ENCODE results near the gene PTPN13.

DNA sequence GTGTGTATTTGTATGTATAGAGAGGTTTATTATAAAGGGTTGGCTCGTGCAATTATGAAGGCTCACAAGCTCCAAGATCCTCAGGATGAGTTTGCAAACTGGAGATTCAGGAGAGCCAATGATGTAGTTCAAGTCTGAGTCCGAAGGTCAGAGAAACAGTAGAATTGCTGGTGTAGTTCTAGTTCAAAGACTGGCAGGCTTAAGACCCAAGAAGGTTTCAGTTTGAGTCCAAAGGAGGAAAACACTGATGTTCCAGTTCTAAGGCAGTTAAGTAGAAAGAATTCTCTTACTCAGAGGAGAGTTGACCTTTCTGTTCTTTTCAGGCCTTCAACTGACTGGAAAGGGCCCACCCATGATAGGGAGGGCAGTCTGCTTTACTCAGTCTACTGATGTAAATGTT, 89.1 kb downstream of the PTPN13 start:
- TF ChIP-seq, protein P1, sequence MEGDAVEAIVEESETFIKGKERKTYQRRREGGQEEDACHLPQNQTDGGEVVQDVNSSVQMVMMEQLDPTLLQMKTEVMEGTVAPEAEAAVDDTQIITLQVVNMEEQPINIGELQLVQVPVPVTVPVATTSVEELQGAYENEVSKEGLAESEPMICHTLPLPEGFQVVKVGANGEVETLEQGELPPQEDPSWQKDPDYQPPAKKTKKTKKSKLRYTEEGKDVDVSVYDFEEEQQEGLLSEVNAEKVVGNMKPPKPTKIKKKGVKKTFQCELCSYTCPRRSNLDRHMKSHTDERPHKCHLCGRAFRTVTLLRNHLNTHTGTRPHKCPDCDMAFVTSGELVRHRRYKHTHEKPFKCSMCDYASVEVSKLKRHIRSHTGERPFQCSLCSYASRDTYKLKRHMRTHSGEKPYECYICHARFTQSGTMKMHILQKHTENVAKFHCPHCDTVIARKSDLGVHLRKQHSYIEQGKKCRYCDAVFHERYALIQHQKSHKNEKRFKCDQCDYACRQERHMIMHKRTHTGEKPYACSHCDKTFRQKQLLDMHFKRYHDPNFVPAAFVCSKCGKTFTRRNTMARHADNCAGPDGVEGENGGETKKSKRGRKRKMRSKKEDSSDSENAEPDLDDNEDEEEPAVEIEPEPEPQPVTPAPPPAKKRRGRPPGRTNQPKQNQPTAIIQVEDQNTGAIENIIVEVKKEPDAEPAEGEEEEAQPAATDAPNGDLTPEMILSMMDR (IDR thresholded peaks at IDR 0.05; ENCODE audit: borderline replicate concordance, extremely low read depth, low read length, poor library complexity, severe bottlenecking) = no peak
- no peak for TF ChIP-seq EZH2 (IDR thresholded peaks at IDR 0.05; ENCODE audit: borderline replicate concordance, low read depth, low read length, severe bottlenecking)
